ENCODE data around the gene DDX39A.

GRCh38 chr19:14406645-14407401 is 12.3 kb downstream of the DDX39A start:
- TF ChIP-seq CTCF (IDR thresholded peaks at IDR 0.05) (no peak), POLR2A (IDR thresholded peaks at IDR 0.05) (no peak), EP300 (IDR thresholded peaks at IDR 0.05) (no peak), POLR2AphosphoS5 (IDR thresholded peaks at IDR 0.05) (no peak)

All from stomach (tissue), 4 donors.